ENCODE data around the gene TAF1B. TPM values are rescaled to one million over a fixed set of nuclear protein-coding genes. Genes with fewer than 3 reads are reported as not detected.

The TAF1B gene
- total and polyA plus RNA-seq, 2 donors (not counting 1 experiment from before 2014, with no cell fraction given) = 19.5 to 32.9 TPM

GRCh38 chr2:9884436-9884835, 41.2 kb downstream of the TAF1B start:
- H3K4me3 ChIP-seq (replicated peaks in 1 of 4; ENCODE audit: control extremely low read depth in 1 of 4, insufficient read depth in 1 of 4, low read depth in 3 of 4, low read length in 4 of 4) = no peak overlapping the region
- peaks cover 8% of the 10 kb centered on the region for H3K36me3 ChIP-seq (ENCODE audit: control insufficient read depth, insufficient read depth, low read length)
- no peak overlapping the region for H2AFZ ChIP-seq (ENCODE audit: low read length)
- H3K9me3 ChIP-seq (ENCODE audit: control insufficient read depth, insufficient read depth, low read depth, low read length) = no peaks in the 10 kb centered on the region
- H3K4me1 ChIP-seq (ENCODE audit: control insufficient read depth, extremely low read depth, insufficient read depth, low read length) = peaks cover 5% of the 10 kb centered on the region
- no peak overlapping the region for H3K4me2 ChIP-seq (ENCODE audit: extremely low read depth, insufficient read depth, low read length)
- no peaks in the 10 kb centered on the region for H3K79me2 ChIP-seq (ENCODE audit: control insufficient read depth, insufficient read depth, low read length)
- no peaks in the 10 kb centered on the region for H4K20me1 ChIP-seq (ENCODE audit: control insufficient read depth, extremely low read depth, insufficient read depth, low read length)
- H3K27ac ChIP-seq (ENCODE audit: insufficient read depth, low read length) = no peak overlapping the region
- TF ChIP-seq CTCF (conservative IDR thresholded peaks at IDR 0.05 in 1 of 2, IDR thresholded peaks at IDR 0.05 in 1 of 2; ENCODE audit: low read depth in 1 of 2, low read length in 2 of 2) (no peak), EZH2 (IDR thresholded peaks at IDR 0.05; ENCODE audit: low read length, missing control alignments) (no peak)
- H3K27me3 ChIP-seq (ENCODE audit: control insufficient read depth, insufficient read depth, low read length) = no peaks in the 10 kb centered on the region
- H3K9ac ChIP-seq (ENCODE audit: insufficient read depth, low read length) = no peak overlapping the region
- no peak for DNase-seq (ENCODE audit: low read depth in 2 of 2)

DNA sequence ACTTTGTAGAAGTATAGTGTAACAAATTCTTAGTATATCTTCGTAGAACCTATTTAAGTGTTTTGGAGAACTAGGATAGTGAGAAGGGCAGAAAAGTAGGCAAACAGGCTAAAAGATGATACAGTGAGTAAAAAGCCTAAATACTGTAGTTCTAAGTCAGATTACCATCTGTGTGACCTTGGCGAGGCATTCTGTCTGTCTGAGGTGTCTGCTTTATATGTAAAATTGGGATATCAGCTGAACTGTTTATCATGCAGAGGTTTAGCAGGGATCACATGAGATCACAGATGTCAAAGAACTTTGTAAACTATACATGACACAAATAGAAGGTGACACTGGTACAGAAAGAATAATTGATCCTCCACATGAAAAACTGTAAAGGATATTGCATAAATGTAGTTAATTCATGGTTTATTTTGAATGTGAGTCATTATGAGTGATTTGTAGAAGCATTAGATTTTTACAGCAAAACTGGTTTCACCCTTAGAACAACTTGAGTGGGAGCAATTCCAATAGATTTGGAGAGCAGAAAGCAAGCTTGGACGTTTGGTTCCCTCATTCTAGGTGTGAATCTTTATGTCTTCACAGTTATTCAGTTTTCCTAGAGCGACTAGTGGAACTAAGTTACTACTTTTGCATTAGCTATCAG, 41.9 kb downstream of the TAF1B start:
- no peaks in the 10 kb centered on the region for H4K20me1 ChIP-seq (ENCODE audit: control insufficient read depth, extremely low read depth, insufficient read depth, low read length)
- no peak overlapping the region for H3K27ac ChIP-seq (ENCODE audit: insufficient read depth, low read length)
- H3K4me2 ChIP-seq (ENCODE audit: extremely low read depth, insufficient read depth, low read length) = no peak overlapping the region
- DNase-seq (ENCODE audit: low read depth in 2 of 2) = peak; percentile 56 to 68
- H3K4me1 ChIP-seq (ENCODE audit: control insufficient read depth, extremely low read depth, insufficient read depth, low read length) = peaks cover 5% of the 10 kb centered on the region
- no peak overlapping the region for H2AFZ ChIP-seq (ENCODE audit: low read length)
- peaks cover 5% of the 10 kb centered on the region for H3K36me3 ChIP-seq (ENCODE audit: control insufficient read depth, insufficient read depth, low read length)
- H3K27me3 ChIP-seq (ENCODE audit: control insufficient read depth, insufficient read depth, low read length) = no peaks in the 10 kb centered on the region
- H3K79me2 ChIP-seq (ENCODE audit: control insufficient read depth, insufficient read depth, low read length) = no peaks in the 10 kb centered on the region
- H3K9ac ChIP-seq (ENCODE audit: insufficient read depth, low read length) = no peak overlapping the region
- no peak overlapping the region for H3K4me3 ChIP-seq (replicated peaks in 1 of 4; ENCODE audit: control extremely low read depth in 1 of 4, insufficient read depth in 1 of 4, low read depth in 3 of 4, low read length in 4 of 4)
- no peaks in the 10 kb centered on the region for H3K9me3 ChIP-seq (ENCODE audit: control insufficient read depth, insufficient read depth, low read depth, low read length)
- TF ChIP-seq EZH2 (IDR thresholded peaks at IDR 0.05; ENCODE audit: low read length, missing control alignments) = no peak
- no peak for TF ChIP-seq CTCF (conservative IDR thresholded peaks at IDR 0.05 in 1 of 2, IDR thresholded peaks at IDR 0.05 in 1 of 2; ENCODE audit: low read depth in 1 of 2, low read length in 2 of 2)

GRCh38 chr2:9887513-9887912, 44.2 kb downstream of the TAF1B start:
- H3K4me1 ChIP-seq (ENCODE audit: control insufficient read depth, extremely low read depth, insufficient read depth, low read length) = peaks cover 5% of the 10 kb centered on the region

More at GRCh38 chr2:9887513-9887912, 44.2 kb downstream of the TAF1B start:
- no peaks in the 10 kb centered on the region for H4K20me1 ChIP-seq (ENCODE audit: control insufficient read depth, extremely low read depth, insufficient read depth, low read length)
- TF ChIP-seq CTCF (conservative IDR thresholded peaks at IDR 0.05 in 1 of 2, IDR thresholded peaks at IDR 0.05 in 1 of 2; ENCODE audit: low read depth in 1 of 2, low read length in 2 of 2) (no peak), EZH2 (IDR thresholded peaks at IDR 0.05; ENCODE audit: low read length, missing control alignments) (no peak)
- H3K36me3 ChIP-seq (ENCODE audit: control insufficient read depth, insufficient read depth, low read length) = peaks cover 5% of the 10 kb centered on the region
- H2AFZ ChIP-seq (ENCODE audit: low read length) = no peak overlapping the region
- no peak overlapping the region for H3K4me3 ChIP-seq (replicated peaks in 1 of 4; ENCODE audit: control extremely low read depth in 1 of 4, insufficient read depth in 1 of 4, low read depth in 3 of 4, low read length in 4 of 4)
- no peak overlapping the region for H3K9ac ChIP-seq (ENCODE audit: insufficient read depth, low read length)
- H3K27ac ChIP-seq (ENCODE audit: insufficient read depth, low read length) = no peak overlapping the region
- no peak overlapping the region for H3K4me2 ChIP-seq (ENCODE audit: extremely low read depth, insufficient read depth, low read length)
- H3K79me2 ChIP-seq (ENCODE audit: control insufficient read depth, insufficient read depth, low read length) = no peaks in the 10 kb centered on the region
- H3K27me3 ChIP-seq (ENCODE audit: control insufficient read depth, insufficient read depth, low read length) = no peaks in the 10 kb centered on the region
- no peaks in the 10 kb centered on the region for H3K9me3 ChIP-seq (ENCODE audit: control insufficient read depth, insufficient read depth, low read depth, low read length)
- no peak for DNase-seq (ENCODE audit: low read depth in 2 of 2)
